ENCODE data around the gene FAM219B. TPM values are rescaled to one million over a fixed set of nuclear protein-coding genes. Genes with fewer than 3 reads are reported as not detected.
A peak's percentile ranks its signal among the peaks of the same experiment; 100 is the strongest.
"Not testable (repeated sequence)": the region's sequence is repeated elsewhere in the genome, so short reads cannot be mapped to it uniquely, and the experiment has no call there.

FAM219B gene
- total RNA-seq, 1 experiment from 2014 or later, result 21.2 TPM

GRCh38 chr15:74907163-74907870, 666 bp upstream of the FAM219B start:
- DNase-seq (ENCODE audit: low read depth), result no peak
- in situ Hi-C loops (cut with HindIII; ENCODE audit: low pct_unique_long_range_greater_than_20kb, low sequenced_read_pairs), result no loop called here

- DNase-seq (ENCODE audit: low read depth), result no peak
- in situ Hi-C loops (cut with HindIII; ENCODE audit: low pct_unique_long_range_greater_than_20kb, low sequenced_read_pairs), result no loop called here
Measured at GRCh38 chr15:74906067-74906449, 593 bp downstream of the FAM219B start.

- in situ Hi-C loops (cut with HindIII; ENCODE audit: low pct_unique_long_range_greater_than_20kb, low sequenced_read_pairs), result no loop called here
- no peak for DNase-seq (ENCODE audit: low read depth)
Measured at GRCh38 chr15:74904190-74904805, 2.4 kb downstream of the FAM219B start.

GRCh38 chr15:74903676-74904075, 3.0 kb downstream of the FAM219B start:
- in situ Hi-C loops (cut with HindIII; ENCODE audit: low pct_unique_long_range_greater_than_20kb, low sequenced_read_pairs), result no loop called here
- DNase-seq (ENCODE audit: low read depth), result no peak

GRCh38 chr15:74902295-74903075, 4.2 kb downstream of the FAM219B start:
- DNase-seq (ENCODE audit: low read depth), result no peak
- in situ Hi-C loops (cut with HindIII; ENCODE audit: low pct_unique_long_range_greater_than_20kb, low sequenced_read_pairs), result no loop called here

GRCh38 chr15:74901612-74902063, 5.0 kb downstream of the FAM219B start:
- DNase-seq (ENCODE audit: low read depth), result peak; percentile 58
- in situ Hi-C loops (cut with HindIII; ENCODE audit: low pct_unique_long_range_greater_than_20kb, low sequenced_read_pairs), result no loop called here

- in situ Hi-C loops (cut with HindIII; ENCODE audit: low pct_unique_long_range_greater_than_20kb, low sequenced_read_pairs), result no loop called here
- DNase-seq (ENCODE audit: low read depth), result no peak
Measured at GRCh38 chr15:74897300-74897701, 9.3 kb downstream of the FAM219B start.

- in situ Hi-C loops (cut with HindIII; ENCODE audit: low pct_unique_long_range_greater_than_20kb, low sequenced_read_pairs), result no loop called here
- DNase-seq (ENCODE audit: low read depth), result no peak
Measured at GRCh38 chr15:74896316-74896715, 10.3 kb downstream of the FAM219B start.

- in situ Hi-C loops (cut with HindIII; ENCODE audit: low pct_unique_long_range_greater_than_20kb, low sequenced_read_pairs), result no loop called here
- DNase-seq (ENCODE audit: low read depth), result no peak
Measured at GRCh38 chr15:74895830-74896229, 10.8 kb downstream of the FAM219B start.

- DNase-seq (ENCODE audit: low read depth); in situ Hi-C loops (cut with HindIII; ENCODE audit: low pct_unique_long_range_greater_than_20kb, low sequenced_read_pairs): not testable (repeated sequence)
Measured at GRCh38 chr15:74894383-74894782, 12.3 kb downstream of the FAM219B start.

GRCh38 chr15:74893627-74894026, 13.0 kb downstream of the FAM219B start:
- in situ Hi-C loops (cut with HindIII; ENCODE audit: low pct_unique_long_range_greater_than_20kb, low sequenced_read_pairs), result no loop called here
- no peak for DNase-seq (ENCODE audit: low read depth)

GRCh38 chr15:74892931-74893330, 13.7 kb downstream of the FAM219B start:
- in situ Hi-C loops (cut with HindIII; ENCODE audit: low pct_unique_long_range_greater_than_20kb, low sequenced_read_pairs), result no loop called here
- DNase-seq (ENCODE audit: low read depth), result no peak

- no peak for DNase-seq (ENCODE audit: low read depth)
- in situ Hi-C loops (cut with HindIII; ENCODE audit: low pct_unique_long_range_greater_than_20kb, low sequenced_read_pairs), result no loop called here
Measured at GRCh38 chr15:74892313-74892712, 14.3 kb downstream of the FAM219B start.

GRCh38 chr15:74891469-74891868, 15.2 kb downstream of the FAM219B start:
- in situ Hi-C loops (cut with HindIII; ENCODE audit: low pct_unique_long_range_greater_than_20kb, low sequenced_read_pairs), result no loop called here

GRCh38 chr15:74890665-74890960, 16.0 kb downstream of the FAM219B start:
- no peak for DNase-seq (ENCODE audit: low read depth)
- in situ Hi-C loops (cut with HindIII; ENCODE audit: low pct_unique_long_range_greater_than_20kb, low sequenced_read_pairs), result no loop called here

More at GRCh38 chr15:74891469-74891868, 15.2 kb downstream of the FAM219B start:
- no peak for DNase-seq (ENCODE audit: low read depth)

GRCh38 chr15:74889883-74890664, 16.6 kb downstream of the FAM219B start, which contains the start of gene MPI:
Gene MPI (plus strand): TSS chr15:74890042. CDS start chr15:74890074, 32 bp downstream.
- DNase-seq (ENCODE audit: low read depth), result peak; percentile 74

GRCh38 chr15:74889390-74889882, 17.2 kb downstream of the FAM219B start:
- in situ Hi-C loops (cut with HindIII; ENCODE audit: low pct_unique_long_range_greater_than_20kb, low sequenced_read_pairs), result no loop called here
- DNase-seq (ENCODE audit: low read depth), result no peak

More at GRCh38 chr15:74889883-74890664, 16.6 kb downstream of the FAM219B start, which contains the start of gene MPI:
- in situ Hi-C loops (cut with HindIII; ENCODE audit: low pct_unique_long_range_greater_than_20kb, low sequenced_read_pairs), result no loop called here

- in situ Hi-C loops (cut with HindIII; ENCODE audit: low pct_unique_long_range_greater_than_20kb, low sequenced_read_pairs), result no loop called here
- DNase-seq (ENCODE audit: low read depth), result no peak
Measured at GRCh38 chr15:74888716-74889115, 17.9 kb downstream of the FAM219B start.

Data from Caki2 (cell line).